ENCODE results near the gene ISM2.

ISM2 gene

GRCh38 chr14:77507762-77508161 is 9.1 kb upstream of the ISM2 start:
- DNase-seq (ENCODE audit: low spot score): no peak

- DNase-seq (ENCODE audit: low spot score): no peak
These were observed 6.4 kb upstream of the ISM2 start for GRCh38 chr14:77505031-77505430.

GRCh38 chr14:77503138-77503537 is 4.5 kb upstream of the ISM2 start:
- no peak for DNase-seq (ENCODE audit: low spot score)

GRCh38 chr14:77502109-77502782 is 3.6 kb upstream of the ISM2 start:
- DNase-seq (ENCODE audit: low spot score): no peak

- DNase-seq (ENCODE audit: low spot score): no peak
These were observed 440 bp upstream of the ISM2 start for GRCh38 chr14:77498984-77499527.

- DNase-seq (ENCODE audit: low spot score): no peak
These were observed 3.3 kb downstream of the ISM2 start for GRCh38 chr14:77495334-77495733.

GRCh38 chr14:77491056-77491455 is 7.6 kb downstream of the ISM2 start:
- no peak for DNase-seq (ENCODE audit: low spot score)

GRCh38 chr14:77490347-77490986 is 8.1 kb downstream of the ISM2 start:
- DNase-seq (ENCODE audit: low spot score): no peak

- no peak for DNase-seq (ENCODE audit: low spot score)
These were observed 9.6 kb downstream of the ISM2 start for GRCh38 chr14:77489041-77489440.

- no peak for DNase-seq (ENCODE audit: low spot score)
These were observed 10.1 kb downstream of the ISM2 start for GRCh38 chr14:77488558-77488957.

- no peak for DNase-seq (ENCODE audit: low spot score)
These were observed 12.5 kb downstream of the ISM2 start for GRCh38 chr14:77485901-77486678.

GRCh38 chr14:77485256-77485655 is 13.4 kb downstream of the ISM2 start:
- DNase-seq (ENCODE audit: low spot score): no peak

GRCh38 chr14:77482422-77482821 is 16.2 kb downstream of the ISM2 start:
- DNase-seq (ENCODE audit: low spot score): no peak

GRCh38 chr14:77478796-77479195 is 19.8 kb downstream of the ISM2 start:
- no peak for DNase-seq (ENCODE audit: low spot score)

- DNase-seq (ENCODE audit: low spot score): no peak
These were observed 20.6 kb downstream of the ISM2 start for GRCh38 chr14:77478029-77478428.

GRCh38 chr14:77475432-77476115 is 23.0 kb downstream of the ISM2 start:
- DNase-seq (ENCODE audit: low spot score): no peak

GRCh38 chr14:77474479-77475177 is 24.0 kb downstream of the ISM2 start:
- no peak for DNase-seq (ENCODE audit: low spot score)

GRCh38 chr14:77473921-77474320 is 24.7 kb downstream of the ISM2 start:
- no peak for DNase-seq (ENCODE audit: low spot score)

- DNase-seq (ENCODE audit: low spot score): no peak
These were observed 28.3 kb downstream of the ISM2 start for GRCh38 chr14:77470224-77470870.

- no peak for DNase-seq (ENCODE audit: low spot score)
These were observed 29.1 kb downstream of the ISM2 start for GRCh38 chr14:77469539-77469938.

GRCh38 chr14:77469067-77469505 is 29.5 kb downstream of the ISM2 start:
- no peak for DNase-seq (ENCODE audit: low spot score)
